Sigmoid colon (tissue), 4 donors: ENCODE measurements around the gene COL15A1.

Experiments
- POLR2A ChIP-seq, 2 donors: fragments of 450-650 bp; IDR thresholded peaks; one replicate each; pipeline ENCODE4 v1.6.1; 2016; ENCODE audit warnings: antibody characterized with exemption in 2 of 2, mild to moderate bottlenecking in 2 of 2, moderate library complexity in 2 of 2
- POLR2AphosphoS5 ChIP-seq, 4 donors: sonication (generic); formaldehyde crosslinking; IDR thresholded peaks; one replicate each; pipeline ENCODE4 v1.6.1; 2017; ENCODE audit warnings: antibody characterized with exemption in 4 of 4
- TF ChIP-seq, protein P1 (sequence below), 4 experiments: fragments of 450-650 bp in 3 of 4; fragments of 200-600 bp in 1 of 4; IDR thresholded peaks; one replicate each; pipeline ENCODE4 v1.5.1; 2016 to 2019; ENCODE audit warnings: antibody characterized with exemption in 4 of 4, mild to moderate bottlenecking in 3 of 4, moderate library complexity in 2 of 4

- TF ChIP-seq, protein P1, sequence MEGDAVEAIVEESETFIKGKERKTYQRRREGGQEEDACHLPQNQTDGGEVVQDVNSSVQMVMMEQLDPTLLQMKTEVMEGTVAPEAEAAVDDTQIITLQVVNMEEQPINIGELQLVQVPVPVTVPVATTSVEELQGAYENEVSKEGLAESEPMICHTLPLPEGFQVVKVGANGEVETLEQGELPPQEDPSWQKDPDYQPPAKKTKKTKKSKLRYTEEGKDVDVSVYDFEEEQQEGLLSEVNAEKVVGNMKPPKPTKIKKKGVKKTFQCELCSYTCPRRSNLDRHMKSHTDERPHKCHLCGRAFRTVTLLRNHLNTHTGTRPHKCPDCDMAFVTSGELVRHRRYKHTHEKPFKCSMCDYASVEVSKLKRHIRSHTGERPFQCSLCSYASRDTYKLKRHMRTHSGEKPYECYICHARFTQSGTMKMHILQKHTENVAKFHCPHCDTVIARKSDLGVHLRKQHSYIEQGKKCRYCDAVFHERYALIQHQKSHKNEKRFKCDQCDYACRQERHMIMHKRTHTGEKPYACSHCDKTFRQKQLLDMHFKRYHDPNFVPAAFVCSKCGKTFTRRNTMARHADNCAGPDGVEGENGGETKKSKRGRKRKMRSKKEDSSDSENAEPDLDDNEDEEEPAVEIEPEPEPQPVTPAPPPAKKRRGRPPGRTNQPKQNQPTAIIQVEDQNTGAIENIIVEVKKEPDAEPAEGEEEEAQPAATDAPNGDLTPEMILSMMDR (IDR thresholded peaks at IDR 0.05) = no peak
- TF ChIP-seq POLR2A (IDR thresholded peaks at IDR 0.05) (no peak), POLR2AphosphoS5 (IDR thresholded peaks at IDR 0.05) (no peak)
Observed at GRCh38 chr9:98990181-98990870, 46.6 kb downstream of the COL15A1 start.
